Parathyroid adenoma (tissue), 2 donors: ENCODE measurements around the gene LPO.

Experiments
- H2AFZ ChIP-seq: fragments of 300-600 bp; sonication (generic); one replicate; pipeline ENCODE4 v1.7.0; 2017; ENCODE audit warnings: antibody characterized with exemption, mild to moderate bottlenecking
- H3K27ac ChIP-seq: fragments of 300-600 bp; sonication (generic); one replicate; pipeline ENCODE4 v1.7.0; 2017
- H3K27me3 ChIP-seq: fragments of 300-600 bp; sonication (generic); one replicate; pipeline ENCODE4 v1.7.0; 2017; ENCODE audit warnings: low read length; ENCODE audit not compliant: control insufficient read depth, insufficient read depth
- H3K36me3 ChIP-seq: fragments of 300-600 bp; sonication (generic); one replicate; pipeline ENCODE4 v1.7.0; 2017; ENCODE audit warnings: low read length; ENCODE audit not compliant: control insufficient read depth, insufficient read depth
- H3K4me1 ChIP-seq: fragments of 300-600 bp; sonication (generic); one replicate; pipeline ENCODE4 v1.7.0; 2017; ENCODE audit warnings: control low read depth
- H3K4me2 ChIP-seq: fragments of 300-600 bp; sonication (generic); one replicate; pipeline ENCODE4 v1.7.0; 2017; ENCODE audit warnings: low read length
- H3K4me3 ChIP-seq: fragments of 300-600 bp; sonication (generic); one replicate; pipeline ENCODE4 v1.7.0; 2017; ENCODE audit warnings: low read depth, low read length
- H3K79me2 ChIP-seq: fragments of 300-600 bp; sonication (generic); one replicate; pipeline ENCODE4 v1.7.0; 2017; ENCODE audit warnings: control low read depth
- H3K9ac ChIP-seq: fragments of 300-600 bp; sonication (generic); one replicate; pipeline ENCODE4 v1.7.0; 2017; ENCODE audit warnings: mild to moderate bottlenecking
- H3K9me3 ChIP-seq: fragments of 300-600 bp; sonication (generic); one replicate; pipeline ENCODE4 v1.7.0; 2017; ENCODE audit warnings: low read length; ENCODE audit not compliant: control insufficient read depth
- CTCF ChIP-seq: fragments of 300-600 bp; sonication (generic); IDR thresholded peaks from one replicate; pipeline ENCODE4 v1.7.0; 2017; ENCODE audit warnings: antibody characterized with exemption, mild to moderate bottlenecking
- donor health status: primary hyperparathyroidism.

The LPO gene

DNA sequence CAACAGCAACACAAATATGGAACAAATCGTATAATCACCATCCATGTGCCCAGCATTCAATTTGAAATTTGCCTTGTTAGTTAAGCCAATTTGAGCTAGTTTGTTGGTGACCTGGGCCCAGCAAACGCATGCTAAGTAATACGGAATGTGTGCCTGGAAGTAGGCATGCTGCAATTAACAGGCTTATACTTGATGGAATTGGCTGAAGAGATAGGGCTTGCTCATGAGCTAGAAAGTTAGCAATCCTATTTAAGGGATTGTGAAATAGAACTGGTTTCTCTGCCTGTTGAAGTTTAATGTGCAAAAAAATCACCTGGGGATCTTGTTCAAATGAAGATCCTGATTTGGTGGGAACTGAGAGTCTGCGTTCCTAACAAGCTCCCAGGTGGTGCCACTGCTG lies 8.5 kb upstream of the LPO start:
- Histone ChIP-seq H3K4me3 (no peak overlapping the region), H3K4me1 (no peaks in the 10 kb centered on the region), H3K36me3 (no peaks in the 10 kb centered on the region), H3K9me3 (no peaks in the 10 kb centered on the region), H2AFZ (no peak overlapping the region), H3K9ac (no peak overlapping the region), H3K27ac (no peak overlapping the region), H3K27me3 (no peaks in the 10 kb centered on the region), H3K79me2 (no peaks in the 10 kb centered on the region), H3K4me2 (no peak overlapping the region)
- TF ChIP-seq CTCF, result no peak

DNA sequence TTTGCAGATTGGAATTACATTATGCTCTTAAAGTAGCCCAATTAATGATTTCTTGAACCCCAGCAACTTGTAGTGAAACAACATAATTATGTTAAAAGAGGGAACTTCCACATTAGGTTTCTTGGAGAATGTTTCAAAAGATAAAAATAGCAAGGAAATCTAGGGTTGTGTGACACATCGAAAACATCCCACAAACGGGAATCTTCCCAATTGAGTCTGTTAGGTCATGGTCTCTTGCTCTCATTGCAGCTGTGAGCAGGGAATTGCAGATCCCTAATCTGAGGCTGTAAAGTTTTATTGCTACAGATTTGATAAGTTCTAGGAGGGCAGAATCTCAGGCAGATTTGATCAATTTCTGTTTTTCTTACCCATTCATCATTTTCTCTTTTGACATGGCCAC lies 6.7 kb upstream of the LPO start:
- no peaks in the 10 kb centered on the region for H3K79me2 ChIP-seq
- H2AFZ ChIP-seq, result no peak overlapping the region
- H3K9me3 ChIP-seq, result no peaks in the 10 kb centered on the region
- no peak overlapping the region for H3K4me2 ChIP-seq
- TF ChIP-seq CTCF, result no peak
- H3K4me1 ChIP-seq, result no peaks in the 10 kb centered on the region
- H3K27ac ChIP-seq, result no peak overlapping the region
- no peaks in the 10 kb centered on the region for H3K36me3 ChIP-seq
- H3K27me3 ChIP-seq, result no peaks in the 10 kb centered on the region
- no peak overlapping the region for H3K4me3 ChIP-seq
- no peak overlapping the region for H3K9ac ChIP-seq

- no peaks in the 10 kb centered on the region for H3K27me3 ChIP-seq
Observed at GRCh38 chr17:58232707-58233156, 5.7 kb upstream of the LPO start.

GRCh38 chr17:58233543-58233942 lies 4.8 kb upstream of the LPO start:
- Histone ChIP-seq H3K36me3 (no peaks in the 10 kb centered on the region), H3K4me2 (no peak overlapping the region), H2AFZ (no peak overlapping the region), H3K4me3 (no peak overlapping the region), H3K79me2 (no peaks in the 10 kb centered on the region), H3K9me3 (no peaks in the 10 kb centered on the region), H3K27ac (no peak overlapping the region), H3K4me1 (no peaks in the 10 kb centered on the region), H3K27me3 (no peaks in the 10 kb centered on the region), H3K9ac (no peak overlapping the region)
- TF ChIP-seq CTCF, result no peak

More at GRCh38 chr17:58232707-58233156, 5.7 kb upstream of the LPO start:
- Histone ChIP-seq H2AFZ (no peak overlapping the region), H3K9ac (no peak overlapping the region), H3K9me3 (no peaks in the 10 kb centered on the region), H3K4me1 (no peaks in the 10 kb centered on the region), H3K27ac (no peak overlapping the region), H3K4me3 (no peak overlapping the region), H3K36me3 (no peaks in the 10 kb centered on the region), H3K4me2 (no peak overlapping the region), H3K79me2 (no peaks in the 10 kb centered on the region)
- TF ChIP-seq CTCF, result no peak

DNA sequence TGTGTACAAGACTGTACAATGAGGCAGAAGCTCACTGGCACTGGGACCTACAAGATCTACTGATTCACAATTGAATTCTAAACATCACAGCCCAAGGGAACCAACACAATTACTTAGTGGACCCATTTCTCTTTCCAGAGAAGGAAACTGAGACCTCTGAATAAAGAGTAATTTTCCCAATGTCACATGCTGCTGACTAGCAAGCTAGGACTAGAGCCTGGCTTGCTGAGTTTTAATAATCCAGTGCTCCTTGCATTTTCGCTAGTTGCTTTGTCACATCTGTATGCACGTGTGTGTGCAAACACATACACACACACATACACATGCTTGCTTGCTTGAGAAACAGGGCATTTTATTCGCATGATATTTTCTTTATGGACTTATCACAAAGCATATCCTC lies 3.9 kb upstream of the LPO start:
- Histone ChIP-seq H3K79me2 (no peaks in the 10 kb centered on the region), H3K4me1 (no peaks in the 10 kb centered on the region), H3K27ac (no peak overlapping the region), H3K4me2 (no peak overlapping the region), H2AFZ (no peak overlapping the region), H3K4me3 (no peak overlapping the region), H3K9ac (no peak overlapping the region), H3K27me3 (no peaks in the 10 kb centered on the region), H3K9me3 (no peaks in the 10 kb centered on the region), H3K36me3 (no peaks in the 10 kb centered on the region)
- TF ChIP-seq CTCF, result no peak
